NCI-H2171 treated with DMSO at 0.1 percent for 48 hours (cell line): ENCODE data around the gene SPHK1.

Source experiments
- DNase-seq: peaks from one replicate; lab custom pipeline; 2025; lab: John Stamatoyannopoulos, UW

Gene SPHK1

GRCh38 chr17:76363107-76363842 lies 21.1 kb upstream of the SPHK1 start:
- DNase-seq = no peak

GRCh38 chr17:76365256-76365903 lies 19.0 kb upstream of the SPHK1 start:
- peak; percentile 74 for DNase-seq

- no peak for DNase-seq
Observed at GRCh38 chr17:76366247-76366646, 18.2 kb upstream of the SPHK1 start.

- no peak for DNase-seq
Observed at GRCh38 chr17:76367642-76368041, 16.8 kb upstream of the SPHK1 start.

GRCh38 chr17:76368545-76368944 lies 15.9 kb upstream of the SPHK1 start:
- DNase-seq = no peak

- peak; percentile 58 for DNase-seq
Observed at GRCh38 chr17:76369379-76369778, 15.0 kb upstream of the SPHK1 start.

GRCh38 chr17:76369804-76370203 lies 14.6 kb upstream of the SPHK1 start:
- peak; percentile 67 for DNase-seq

GRCh38 chr17:76370261-76370993 lies 14.0 kb upstream of the SPHK1 start:
- peak; percentile 48 for DNase-seq

GRCh38 chr17:76371656-76372628 lies 12.5 kb upstream of the SPHK1 start:
- DNase-seq = no peak

- DNase-seq = no peak
Observed at GRCh38 chr17:76376318-76377133, 7.9 kb upstream of the SPHK1 start.

- peak; percentile 98 for DNase-seq
Observed at GRCh38 chr17:76378548-76379274, 5.7 kb upstream of the SPHK1 start.

- no peak for DNase-seq
Observed at GRCh38 chr17:76379275-76379641, 5.2 kb upstream of the SPHK1 start.

GRCh38 chr17:76379646-76380376 lies 4.6 kb upstream of the SPHK1 start:
- DNase-seq = no peak

GRCh38 chr17:76381633-76382350 lies 2.6 kb upstream of the SPHK1 start:
- DNase-seq = no peak

- DNase-seq = no peak
Observed at GRCh38 chr17:76382351-76382802, 2.0 kb upstream of the SPHK1 start.

- no peak for DNase-seq
Observed at GRCh38 chr17:76382803-76383545, 1.4 kb upstream of the SPHK1 start.

- DNase-seq = no peak
Observed at GRCh38 chr17:76383546-76384221, 725 bp upstream of the SPHK1 start.
